CD4-positive, alpha-beta T cell (primary cell): ENCODE measurements around the gene FOXO3. TPM values are rescaled to one million over a fixed set of nuclear protein-coding genes. Genes with fewer than 3 reads are reported as not detected.
A peak's percentile ranks its signal among the peaks of the same experiment; 100 is the strongest.
"Not testable (repeated sequence)": the region's sequence is repeated elsewhere in the genome, so short reads cannot be mapped to it uniquely, and the experiment has no call there.

ENCODE experiments used
- ATAC-seq: fragments of 200-7000 bp; cut with Tn5 transposase; one replicate; pipeline ENCODE4 v1.10.0; 2022; ENCODE audit warnings: mild to moderate bottlenecking; ENCODE audit not compliant: poor library complexity
- CTCF ChIA-PET: fragments of 350-600 bp; sonication (Branson Sonifier 250); formaldehyde crosslinking; loops from one replicate; lab custom pipeline; 2021; ENCODE audit warnings: antibody characterized with exemption, inconsistent platforms; lab: Charles Lee
- POLR2A ChIA-PET: fragments of 350-600 bp; sonication (Branson Sonifier 250); formaldehyde crosslinking; loops from one replicate; lab custom pipeline; 2021; ENCODE audit warnings: antibody characterized with exemption, inconsistent platforms; lab: Charles Lee
- DNase-seq, 14 experiments: peaks; one replicate each; pipeline ENCODE4 v3.0.0-alpha.2; 2013 to 2020; ENCODE audit warnings: mixed read lengths in 2 of 14
- H3K27ac ChIP-seq, 2 donors: one replicate each; pipeline versions ENCODE4 v1.5.1 to v1.7.0; 2013; ENCODE audit warnings: low read length in 2 of 2, low read depth in 1 of 2, mild to moderate bottlenecking in 1 of 2
- H3K27me3 ChIP-seq, 2 experiments: 1 replicate in 1 of 2; 2 replicates in 1 of 2; pipeline versions ENCODE4 v1.6.1 to v1.7.0; 2013; ENCODE audit warnings: low read length in 2 of 2, control low read depth in 1 of 2, mild to moderate bottlenecking in 1 of 2, moderate library complexity in 1 of 2; ENCODE audit not compliant: insufficient read depth in 2 of 2, control insufficient read depth in 1 of 2
- H3K36me3 ChIP-seq: one replicate; pipeline ENCODE4 v1.6.1; 2013; ENCODE audit warnings: low read length, control low read depth; ENCODE audit not compliant: insufficient read depth
- H3K4me1 ChIP-seq: one replicate; pipeline ENCODE4 v1.6.1; 2013; ENCODE audit warnings: low read length, control low read depth; ENCODE audit not compliant: insufficient read depth
- H3K4me3 ChIP-seq: one replicate; pipeline ENCODE4 v1.5.1; 2013; ENCODE audit warnings: mild to moderate bottlenecking, low read length, moderate library complexity
- H3K9me3 ChIP-seq, 2 experiments: 1 replicate in 1 of 2; 2 replicates in 1 of 2; pipeline versions ENCODE4 v1.6.1 to v1.7.0; 2013; ENCODE audit warnings: low read length in 2 of 2, mild to moderate bottlenecking in 2 of 2, control low read depth in 1 of 2, moderate library complexity in 1 of 2; ENCODE audit not compliant: control insufficient read depth in 1 of 2, insufficient read depth in 1 of 2
- H3K27ac Mint-ChIP-seq: one replicate; pipeline ENCODE4 v1.8.0; 2020; ENCODE audit warnings: mixed read lengths
- H3K27me3 Mint-ChIP-seq: one replicate; pipeline ENCODE4 v1.8.0; 2021; ENCODE audit warnings: mixed read lengths
- H3K36me3 Mint-ChIP-seq: one replicate; pipeline ENCODE4 v1.8.0; 2021; ENCODE audit warnings: low read depth, mixed read lengths
- H3K4me1 Mint-ChIP-seq: one replicate; pipeline ENCODE4 v1.8.0; 2021; ENCODE audit warnings: low read depth, mixed read lengths
- H3K4me3 Mint-ChIP-seq: one replicate; pipeline ENCODE4 v1.8.0; 2020; ENCODE audit warnings: mild to moderate bottlenecking, mixed read lengths
- H3K9me3 Mint-ChIP-seq: one replicate; pipeline ENCODE4 v1.8.0; 2020; ENCODE audit warnings: mixed read lengths
- intact Hi-C, 2 experiments: fragments of 100-400 bp; cut with DNase I in 1 of 2; cut with micrococcal nuclease in 1 of 2; formaldehyde crosslinking; loops; one replicate each; pipeline versions ENCODE4 v1.15.1 to v1.9.0; 2023 to 2025; cut with DNase I, micrococcal nuclease
- total RNA-seq, 174 experiments: library from RNA in 2 of 174; stranded (reverse) in 2 of 174; gene quantifications; one replicate each; pipeline ENCODE4 v1.2.3 and lab custom pipeline; 2021 to 2026
- TF ChIP-seq, protein P1 (sequence below): fragments of 200-600 bp; IDR thresholded peaks from one replicate; pipeline ENCODE4 v1.8.0; 2022; ENCODE audit warnings: antibody characterized with exemption, mild to moderate bottlenecking

The FOXO3 gene
- total RNA-seq, 2 experiments from 2014 or later = 24.3 to 25.3 TPM

DNA sequence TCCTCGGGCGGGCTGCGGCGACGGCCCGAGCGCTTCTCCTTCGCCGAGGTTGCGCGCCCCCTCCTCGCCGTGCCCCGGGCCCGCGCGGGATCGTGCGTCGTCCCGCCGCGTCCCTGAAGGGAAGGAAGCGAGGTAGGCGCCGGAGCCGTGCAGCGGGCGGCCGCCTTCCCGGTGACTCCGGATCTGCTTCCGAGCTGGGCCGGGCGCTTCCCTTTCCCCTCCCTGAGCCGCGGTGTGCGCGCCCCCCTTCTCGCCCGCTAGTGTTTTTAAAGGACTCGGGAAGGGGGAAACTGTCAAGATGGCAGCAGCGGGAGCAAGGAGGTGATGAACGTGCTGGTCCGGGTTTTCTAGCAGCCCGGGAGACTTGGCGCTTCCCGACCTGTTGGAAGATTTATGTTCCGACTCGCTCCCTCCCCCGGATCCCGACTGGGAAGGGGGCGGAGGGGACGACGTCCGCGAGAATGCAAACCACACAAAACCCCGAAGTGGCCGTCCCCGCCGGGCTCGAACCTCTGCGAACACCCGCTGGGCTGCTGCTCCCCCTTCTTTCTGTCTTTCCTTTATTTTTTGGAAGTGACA is 744 bp upstream of the FOXO3 start:
- H3K36me3 Mint-ChIP-seq = peaks cover 23% of the 10 kb centered on the region
- peaks cover 33% of the 10 kb centered on the region for H3K4me1 ChIP-seq
- ATAC-seq (no peak), DNase-seq (peak in 5 of 14 experiments; percentile 15 to 55 (median 36))
- peaks cover 33% of the 10 kb centered on the region for H3K4me1 Mint-ChIP-seq
- no peaks in the 10 kb centered on the region for H3K9me3 ChIP-seq
- CTCF ChIA-PET = interaction anchor here (1.0 kb wide), 1 partner anchor 32 kb away, joined by 3 read pairs; no protein-coding TSS in a partner anchor
- TF ChIP-seq, protein P1, sequence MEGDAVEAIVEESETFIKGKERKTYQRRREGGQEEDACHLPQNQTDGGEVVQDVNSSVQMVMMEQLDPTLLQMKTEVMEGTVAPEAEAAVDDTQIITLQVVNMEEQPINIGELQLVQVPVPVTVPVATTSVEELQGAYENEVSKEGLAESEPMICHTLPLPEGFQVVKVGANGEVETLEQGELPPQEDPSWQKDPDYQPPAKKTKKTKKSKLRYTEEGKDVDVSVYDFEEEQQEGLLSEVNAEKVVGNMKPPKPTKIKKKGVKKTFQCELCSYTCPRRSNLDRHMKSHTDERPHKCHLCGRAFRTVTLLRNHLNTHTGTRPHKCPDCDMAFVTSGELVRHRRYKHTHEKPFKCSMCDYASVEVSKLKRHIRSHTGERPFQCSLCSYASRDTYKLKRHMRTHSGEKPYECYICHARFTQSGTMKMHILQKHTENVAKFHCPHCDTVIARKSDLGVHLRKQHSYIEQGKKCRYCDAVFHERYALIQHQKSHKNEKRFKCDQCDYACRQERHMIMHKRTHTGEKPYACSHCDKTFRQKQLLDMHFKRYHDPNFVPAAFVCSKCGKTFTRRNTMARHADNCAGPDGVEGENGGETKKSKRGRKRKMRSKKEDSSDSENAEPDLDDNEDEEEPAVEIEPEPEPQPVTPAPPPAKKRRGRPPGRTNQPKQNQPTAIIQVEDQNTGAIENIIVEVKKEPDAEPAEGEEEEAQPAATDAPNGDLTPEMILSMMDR = no peak
- POLR2A ChIA-PET = interaction anchor here (0.8 to 5.5 kb wide), 29 partner anchors 8 to 1100 kb away, joined by 3 to 102 read pairs (median 8); partner anchors contain the start of genes AFG1L, ARMC2, CD164 and CEP57L1
- peak overlapping the region; percentile 86 for H3K27ac ChIP-seq
- H3K36me3 ChIP-seq = peaks cover 7% of the 10 kb centered on the region
- no peaks in the 10 kb centered on the region for H3K27me3 ChIP-seq
- peak overlapping the region; percentile 100 for H3K27ac Mint-ChIP-seq
- H3K4me3 Mint-ChIP-seq = peak overlapping the region; percentile 95
- intact Hi-C loops = loop anchor here (2.0 to 5.0 kb wide), 9 partner anchors 32 to 882 kb away; partner anchors contain the start of genes CD164 (in 2 of the 2), CEP57L1 (in 2 of the 2), SESN1 (in 2 of the 2) and PPIL6 (in 1 of the 2)
- no peaks in the 10 kb centered on the region for H3K27me3 Mint-ChIP-seq
- no peaks in the 10 kb centered on the region for H3K9me3 Mint-ChIP-seq
- H3K4me3 ChIP-seq = peak overlapping the region; percentile 99

DNA sequence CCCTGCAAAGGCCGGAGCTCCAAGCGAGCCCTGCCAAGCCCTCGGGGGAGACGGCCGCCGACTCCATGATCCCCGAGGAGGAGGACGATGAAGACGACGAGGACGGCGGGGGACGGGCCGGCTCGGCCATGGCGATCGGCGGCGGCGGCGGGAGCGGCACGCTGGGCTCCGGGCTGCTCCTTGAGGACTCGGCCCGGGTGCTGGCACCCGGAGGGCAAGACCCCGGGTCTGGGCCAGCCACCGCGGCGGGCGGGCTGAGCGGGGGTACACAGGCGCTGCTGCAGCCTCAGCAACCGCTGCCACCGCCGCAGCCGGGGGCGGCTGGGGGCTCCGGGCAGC is 561 bp downstream of the FOXO3 start:
- peak in 1 of 14 experiments; percentile 20 for DNase-seq
- H3K9me3 ChIP-seq, ATAC-seq, H3K27me3 ChIP-seq, H3K27me3 Mint-ChIP-seq, H3K36me3 ChIP-seq, H3K9me3 Mint-ChIP-seq, H3K4me3 Mint-ChIP-seq, H3K27ac Mint-ChIP-seq, CTCF ChIA-PET, H3K27ac ChIP-seq: not testable (repeated sequence)
- Histone ChIP-seq H3K4me1 (peaks cover 43% of the 10 kb centered on the region), H3K4me3 (peak overlapping the region; percentile 99)
- POLR2A ChIA-PET = interaction anchor here (3.9 to 5.5 kb wide), 2 partner anchors 31 to 534 kb away, joined by 22 to 102 read pairs; partner anchors contain the start of genes CEP57L1 and SESN1
- intact Hi-C loops = loop anchor here in 1 of 2 experiments (5.0 kb wide), 1 partner anchor 116 kb away; no protein-coding TSS in a partner anchor
- H3K4me1 Mint-ChIP-seq = peaks cover 46% of the 10 kb centered on the region
- peaks cover 23% of the 10 kb centered on the region for H3K36me3 Mint-ChIP-seq

GRCh38 chr6:108561742-108562502 is 1.2 kb downstream of the FOXO3 start:
- ChIA-PET CTCF (no interaction called here), POLR2A (interaction anchor here (0.9 to 5.5 kb wide), 2 partner anchors 25 to 533 kb away, joined by 3 to 102 read pairs; partner anchors contain the start of genes CEP57L1 and SESN1)
- Mint-ChIP-seq H3K36me3 (peaks cover 28% of the 10 kb centered on the region), H3K4me3 (peak overlapping the region; percentile 87), H3K9me3 (no peaks in the 10 kb centered on the region), H3K27ac (peak overlapping the region; percentile 67), H3K4me1 (peaks cover 52% of the 10 kb centered on the region), H3K27me3 (no peaks in the 10 kb centered on the region)
- DNase-seq = peak in 3 of 14 experiments; percentile 4 to 54 (median 42)
- no peak overlapping the region for H3K27ac ChIP-seq
- TF ChIP-seq, protein P1 = no peak
- peak overlapping the region; percentile 37 for H3K4me3 ChIP-seq
- H3K36me3 ChIP-seq = peaks cover 11% of the 10 kb centered on the region
- peaks cover 48% of the 10 kb centered on the region for H3K4me1 ChIP-seq
- no peak for ATAC-seq
- intact Hi-C loops = loop anchor here in 1 of 2 experiments (5.0 kb wide), 1 partner anchor 115 kb away; no protein-coding TSS in a partner anchor
- H3K9me3 ChIP-seq = no peaks in the 10 kb centered on the region
- no peaks in the 10 kb centered on the region for H3K27me3 ChIP-seq
